GM23338 (cell line): ENCODE measurements around the gene RBFOX1. TPM values are rescaled to one million over a fixed set of nuclear protein-coding genes. Genes with fewer than 3 reads are reported as not detected.

Experiments
- ATAC-seq: fragments of 200-7000 bp; cut with Tn5 transposase; 3 replicates; pipeline ENCODE4 v1.9.1; 2020
- DNase-seq: peaks from one replicate; pipeline ENCODE4 v3.0.0-alpha.2; 2015; ENCODE audit warnings: low spot score
- H2AFZ ChIP-seq: fragments of 200-600 bp; sonication (generic); 2 replicates; pipeline ENCODE4 v1.8.0; 2016; ENCODE audit warnings: antibody characterized with exemption, mild to moderate bottlenecking, moderate library complexity
- H3F3A ChIP-seq: fragments of 200-600 bp; sonication (generic); replicated peaks from 2 replicates; pipeline ENCODE4 v1.8.0; 2017; ENCODE audit warnings: antibody characterized with exemption, mixed run types, low read depth
- H3K27ac ChIP-seq: fragments of 200-600 bp; sonication (generic); 2 replicates; pipeline ENCODE4 v1.6.1; 2016; ENCODE audit warnings: low read depth
- H3K27me3 ChIP-seq: fragments of 200-600 bp; sonication (generic); 2 replicates; pipeline ENCODE4 v1.8.0; 2016; ENCODE audit warnings: mild to moderate bottlenecking, mixed run types, moderate library complexity; ENCODE audit not compliant: insufficient read depth
- H3K36me3 ChIP-seq: fragments of 200-600 bp; sonication (generic); 2 replicates; pipeline ENCODE4 v1.8.0; 2016; ENCODE audit warnings: mild to moderate bottlenecking; ENCODE audit not compliant: insufficient read depth
- H3K4me1 ChIP-seq: fragments of 200-600 bp; sonication (generic); 2 replicates; pipeline ENCODE4 v1.8.0; 2016; ENCODE audit warnings: mild to moderate bottlenecking, moderate library complexity; ENCODE audit not compliant: insufficient read depth
- H3K4me2 ChIP-seq: fragments of 200-600 bp; sonication (generic); 2 replicates; pipeline ENCODE4 v1.7.1; 2017; ENCODE audit warnings: mixed run types
- H3K4me3 ChIP-seq: fragments of 200-600 bp; sonication (generic); 2 replicates; pipeline ENCODE4 v1.6.1; 2016; ENCODE audit warnings: mixed run types
- H3K79me2 ChIP-seq: fragments of 200-600 bp; sonication (generic); replicated peaks from 2 replicates; pipeline ENCODE4 v1.8.0; 2017; ENCODE audit warnings: mild to moderate bottlenecking; ENCODE audit not compliant: insufficient read depth
- H3K9me2 ChIP-seq: fragments of 200-600 bp; sonication (generic); 2 replicates; pipeline ENCODE4 v1.8.0; 2017; ENCODE audit not compliant: insufficient read depth
- H4K20me1 ChIP-seq: fragments of 200-600 bp; sonication (generic); replicated peaks from 2 replicates; pipeline ENCODE4 v1.8.0; 2017; ENCODE audit warnings: mild to moderate bottlenecking; ENCODE audit not compliant: insufficient read depth
- H3K27ac Mint-ChIP-seq: 2 replicates; pipeline ENCODE4 v1.8.0; 2020; ENCODE audit warnings: inconsistent platforms, mild to moderate bottlenecking, moderate library complexity, mixed read lengths
- H3K27me3 Mint-ChIP-seq: 3 replicates; pipeline ENCODE4 v1.8.0; 2022; ENCODE audit warnings: low read depth, mild to moderate bottlenecking, moderate library complexity, mixed read lengths, inconsistent platforms; ENCODE audit not compliant: insufficient read depth, poor library complexity
- H3K36me3 Mint-ChIP-seq: 3 replicates; pipeline ENCODE4 v1.8.0; 2021; ENCODE audit warnings: low read depth, mild to moderate bottlenecking, inconsistent platforms, moderate library complexity, mixed read lengths
- H3K4me1 Mint-ChIP-seq: 3 replicates; pipeline ENCODE4 v1.8.0; 2020; ENCODE audit warnings: mild to moderate bottlenecking, inconsistent platforms, mixed read lengths
- H3K4me3 Mint-ChIP-seq: 3 replicates; pipeline ENCODE4 v1.8.0; 2021; ENCODE audit warnings: moderate library complexity, mild to moderate bottlenecking, inconsistent platforms, mixed read lengths
- H3K9me3 Mint-ChIP-seq: 3 replicates; pipeline ENCODE4 v1.8.0; 2020; ENCODE audit warnings: moderate library complexity, mild to moderate bottlenecking, inconsistent platforms, mixed read lengths
- CREB1 ChIP-seq: fragments of 250-450 bp; sonication (Bioruptor Pico); IDR thresholded peaks from 2 replicates; pipeline ENCODE4 v1.5.0; 2020; ENCODE audit warnings: low read depth, mild to moderate bottlenecking, moderate library complexity
- CTCF ChIP-seq, 2 experiments: fragments of 200-600 bp in 1 of 2; sonication (generic) in 1 of 2; conservative IDR thresholded peaks; 2 replicates each; pipeline versions ENCODE4 v1.5.1 to v1.6.1; 2016 to 2017; ENCODE audit warnings: antibody characterized with exemption in 2 of 2, low read depth in 2 of 2, mild to moderate bottlenecking in 2 of 2, moderate library complexity in 1 of 2
- EZH2 ChIP-seq: fragments of 200-600 bp; sonication (generic); IDR thresholded peaks from one replicate; pipeline ENCODE4 v1.8.0; 2017; ENCODE audit warnings: antibody characterized with exemption, mild to moderate bottlenecking, low read depth; ENCODE audit not compliant: unreplicated experiment
- JUNB ChIP-seq: IDR thresholded peaks from one replicate; pipeline ENCODE4 v1.6.1; 2016; ENCODE audit warnings: antibody characterized with exemption; ENCODE audit not compliant: unreplicated experiment
- NANOG ChIP-seq: IDR thresholded peaks from 2 replicates; pipeline ENCODE4 v1.6.1; 2016; ENCODE audit warnings: antibody characterized with exemption, borderline replicate concordance
- POLR2AphosphoS5 ChIP-seq: IDR thresholded peaks from 2 replicates; pipeline ENCODE4 v1.6.1; 2016; ENCODE audit warnings: antibody characterized with exemption, low read depth
- REST ChIP-seq: IDR thresholded peaks from one replicate; pipeline ENCODE4 v1.6.1; 2018; ENCODE audit warnings: antibody characterized with exemption; ENCODE audit not compliant: unreplicated experiment
- STAT1 ChIP-seq: IDR thresholded peaks from one replicate; pipeline ENCODE4 v1.6.1; 2016; ENCODE audit warnings: antibody characterized with exemption; ENCODE audit not compliant: unreplicated experiment
- ZNF114 ChIP-seq: fragments of 250-450 bp; sonication (Bioruptor Pico); IDR thresholded peaks from 2 replicates; pipeline ENCODE4 v1.5.0; 2020; ENCODE audit warnings: mild to moderate bottlenecking, moderate library complexity
- ZNF331 ChIP-seq: fragments of 250-450 bp; sonication (Bioruptor Pico); IDR thresholded peaks from 2 replicates; pipeline ENCODE4 v1.5.0; 2020; ENCODE audit warnings: low read depth, mild to moderate bottlenecking, moderate library complexity
- polyA plus RNA-seq: library from polyadenylated mRNA; unstranded; fragments of >200 nt; fragmentation: Nextera tagmentation; extraction: Ambion mirVana; gene quantifications from 2 replicates; pipeline ENCODE4 v1.2.1, GENCODE V29; 2016
- total RNA-seq: library from RNA; depleted of rRNA; stranded (reverse); fragments of >200 nt; shearing (Covaris generic); gene quantifications from 2 replicates; pipeline ENCODE4 v1.2.3, GENCODE V29; 2014

Gene RBFOX1
- total and polyA plus RNA-seq, 2 experiments from 2014 or later, result 2.5 to 3.6 TPM

- no peak for DNase-seq
- no peak overlapping the region for H3K4me2 ChIP-seq
- no peak overlapping the region for H3K4me3 ChIP-seq
- no peak overlapping the region for H3K27ac ChIP-seq
- Mint-ChIP-seq H3K27me3 (no peaks in the 10 kb centered on the region), H3K27ac (no peak overlapping the region), H3K36me3 (no peaks in the 10 kb centered on the region), H3K4me1 (no peaks in the 10 kb centered on the region), H3K9me3 (peaks cover 6% of the 10 kb centered on the region; the same call in 2 of the 3 replicates), H3K4me3 (no peak overlapping the region)
- no peaks in the 10 kb centered on the region for H3K4me1 ChIP-seq
- no peak overlapping the region for H2AFZ ChIP-seq
- no peaks in the 10 kb centered on the region for H3K27me3 ChIP-seq
- ATAC-seq, result no peak
- H3K79me2 ChIP-seq, result no peaks in the 10 kb centered on the region
- H4K20me1 ChIP-seq, result no peaks in the 10 kb centered on the region
- H3K36me3 ChIP-seq, result no peaks in the 10 kb centered on the region
- H3K9me2 ChIP-seq, result no peaks in the 10 kb centered on the region
- H3F3A ChIP-seq, result no peaks in the 10 kb centered on the region
- TF ChIP-seq CTCF (conservative IDR thresholded peaks at IDR 0.05; ENCODE audit: low read depth in 2 of 2) (no peak), STAT1 (no peak), JUNB (no peak), REST (no peak)
Observed at GRCh38 chr16:7736138-7736665, 403.6 kb downstream of the RBFOX1 start.

GRCh38 chr16:7742626-7743025 lies 410.0 kb downstream of the RBFOX1 start:
- Mint-ChIP-seq H3K27ac (no peak overlapping the region), H3K36me3 (no peaks in the 10 kb centered on the region)
- ATAC-seq, result no peak
- TF ChIP-seq EZH2 (no peak), CREB1 (CRISPR knock-in tag) (no peak), NANOG (no peak), REST (no peak), POLR2AphosphoS5 (no peak), JUNB (no peak), ZNF331 (CRISPR knock-in tag) (no peak), CTCF (conservative IDR thresholded peaks at IDR 0.05; ENCODE audit: low read depth in 2 of 2) (no peak), ZNF114 (CRISPR knock-in tag) (no peak)

More at GRCh38 chr16:7742626-7743025, 410.0 kb downstream of the RBFOX1 start:
- H4K20me1 ChIP-seq, result no peaks in the 10 kb centered on the region
- H3K27me3 ChIP-seq, result no peaks in the 10 kb centered on the region
- Mint-ChIP-seq H3K9me3 (peaks cover 6% of the 10 kb centered on the region; the same call in 2 of the 3 replicates), H3K4me1 (peaks cover 17% of the 10 kb centered on the region), H3K4me3 (no peak overlapping the region), H3K27me3 (peaks cover 2% of the 10 kb centered on the region)
- H3F3A ChIP-seq, result no peaks in the 10 kb centered on the region
- no peaks in the 10 kb centered on the region for H3K9me2 ChIP-seq
- H2AFZ ChIP-seq, result no peak overlapping the region
- H3K27ac ChIP-seq, result no peak overlapping the region
- no peaks in the 10 kb centered on the region for H3K79me2 ChIP-seq
- no peaks in the 10 kb centered on the region for H3K4me1 ChIP-seq
- H3K4me3 ChIP-seq, result no peak overlapping the region
- H3K4me2 ChIP-seq, result no peak overlapping the region
- H3K36me3 ChIP-seq, result no peaks in the 10 kb centered on the region
- no peak for DNase-seq
